ENCODE results near the gene YIPF5.

- TF ChIP-seq POLR2A (IDR thresholded peaks at IDR 0.05): no peak
- no peak for TF ChIP-seq CTCF (IDR thresholded peaks at IDR 0.05 in 4 of 5, conservative IDR thresholded peaks at IDR 0.05 in 1 of 5)
Measured at GRCh38 chr5:144131261-144131660, 39.2 kb downstream of the YIPF5 start.
